ENCODE data around the gene METTL4.

- TF ChIP-seq, protein P1, sequence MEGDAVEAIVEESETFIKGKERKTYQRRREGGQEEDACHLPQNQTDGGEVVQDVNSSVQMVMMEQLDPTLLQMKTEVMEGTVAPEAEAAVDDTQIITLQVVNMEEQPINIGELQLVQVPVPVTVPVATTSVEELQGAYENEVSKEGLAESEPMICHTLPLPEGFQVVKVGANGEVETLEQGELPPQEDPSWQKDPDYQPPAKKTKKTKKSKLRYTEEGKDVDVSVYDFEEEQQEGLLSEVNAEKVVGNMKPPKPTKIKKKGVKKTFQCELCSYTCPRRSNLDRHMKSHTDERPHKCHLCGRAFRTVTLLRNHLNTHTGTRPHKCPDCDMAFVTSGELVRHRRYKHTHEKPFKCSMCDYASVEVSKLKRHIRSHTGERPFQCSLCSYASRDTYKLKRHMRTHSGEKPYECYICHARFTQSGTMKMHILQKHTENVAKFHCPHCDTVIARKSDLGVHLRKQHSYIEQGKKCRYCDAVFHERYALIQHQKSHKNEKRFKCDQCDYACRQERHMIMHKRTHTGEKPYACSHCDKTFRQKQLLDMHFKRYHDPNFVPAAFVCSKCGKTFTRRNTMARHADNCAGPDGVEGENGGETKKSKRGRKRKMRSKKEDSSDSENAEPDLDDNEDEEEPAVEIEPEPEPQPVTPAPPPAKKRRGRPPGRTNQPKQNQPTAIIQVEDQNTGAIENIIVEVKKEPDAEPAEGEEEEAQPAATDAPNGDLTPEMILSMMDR (IDR thresholded peaks at IDR 0.05; ENCODE audit: control extremely low read depth in 1 of 3, insufficient read depth in 1 of 3, low read depth in 1 of 3, low read length in 3 of 3) = no peak
- TF ChIP-seq, protein P2, sequence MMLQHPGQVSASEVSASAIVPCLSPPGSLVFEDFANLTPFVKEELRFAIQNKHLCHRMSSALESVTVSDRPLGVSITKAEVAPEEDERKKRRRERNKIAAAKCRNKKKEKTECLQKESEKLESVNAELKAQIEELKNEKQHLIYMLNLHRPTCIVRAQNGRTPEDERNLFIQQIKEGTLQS (IDR thresholded peaks at IDR 0.05; ENCODE audit: insufficient read depth, low read depth, low read length) = no peak
- TF ChIP-seq BACH1 (IDR thresholded peaks at IDR 0.05; ENCODE audit: low read length) = no peak
- TF ChIP-seq SUZ12 (IDR thresholded peaks at IDR 0.05; ENCODE audit: low read length) = no peak
Observed at GRCh38 chr18:2559249-2559648, 12.1 kb downstream of the METTL4 start.

All from H1 (cell line).